Transverse colon (tissue), 3 donors: ENCODE measurements around the gene AOPEP.

ENCODE experiments used
- EP300 ChIP-seq: sonication (generic); formaldehyde crosslinking; IDR thresholded peaks from one replicate; pipeline ENCODE4 v1.6.1; 2017; ENCODE audit warnings: antibody characterized with exemption, low read depth
- POLR2A ChIP-seq: fragments of 450-650 bp; IDR thresholded peaks from one replicate; pipeline ENCODE4 v1.6.1; 2016; ENCODE audit warnings: antibody characterized with exemption, mild to moderate bottlenecking, moderate library complexity
- TF ChIP-seq, protein P1 (sequence below), 5 experiments: fragments of 200-600 bp in 3 of 5; fragments of 450-650 bp in 2 of 5; sonication (generic) in 3 of 5; IDR thresholded peaks; 1 replicate in 2 of 5; 2 replicates in 3 of 5; pipeline ENCODE4 v1.5.1; 2016 to 2017; ENCODE audit warnings: antibody characterized with exemption in 5 of 5, inconsistent platforms in 3 of 5, mild to moderate bottlenecking in 2 of 5, moderate library complexity in 1 of 5

DNA sequence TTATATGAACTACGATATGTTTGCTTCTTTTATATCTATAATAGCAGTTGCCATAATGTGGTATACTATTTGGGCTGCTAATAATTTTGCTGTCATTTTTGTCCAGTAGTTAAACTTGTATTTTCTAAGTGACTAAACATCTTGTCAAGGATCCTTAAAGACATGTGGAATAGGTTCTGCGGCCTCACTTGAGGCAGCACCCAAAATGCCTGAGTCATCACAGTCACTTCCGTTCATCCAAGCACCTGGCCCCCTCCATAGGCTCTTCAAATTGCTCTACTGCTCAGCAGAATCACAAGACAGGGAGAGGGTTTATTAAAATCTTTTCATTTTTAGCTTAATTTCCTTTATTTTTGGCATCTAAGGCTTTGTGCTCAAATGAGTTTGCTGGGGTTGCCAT lies 259.1 kb downstream of the AOPEP start:
- TF ChIP-seq, protein P1, sequence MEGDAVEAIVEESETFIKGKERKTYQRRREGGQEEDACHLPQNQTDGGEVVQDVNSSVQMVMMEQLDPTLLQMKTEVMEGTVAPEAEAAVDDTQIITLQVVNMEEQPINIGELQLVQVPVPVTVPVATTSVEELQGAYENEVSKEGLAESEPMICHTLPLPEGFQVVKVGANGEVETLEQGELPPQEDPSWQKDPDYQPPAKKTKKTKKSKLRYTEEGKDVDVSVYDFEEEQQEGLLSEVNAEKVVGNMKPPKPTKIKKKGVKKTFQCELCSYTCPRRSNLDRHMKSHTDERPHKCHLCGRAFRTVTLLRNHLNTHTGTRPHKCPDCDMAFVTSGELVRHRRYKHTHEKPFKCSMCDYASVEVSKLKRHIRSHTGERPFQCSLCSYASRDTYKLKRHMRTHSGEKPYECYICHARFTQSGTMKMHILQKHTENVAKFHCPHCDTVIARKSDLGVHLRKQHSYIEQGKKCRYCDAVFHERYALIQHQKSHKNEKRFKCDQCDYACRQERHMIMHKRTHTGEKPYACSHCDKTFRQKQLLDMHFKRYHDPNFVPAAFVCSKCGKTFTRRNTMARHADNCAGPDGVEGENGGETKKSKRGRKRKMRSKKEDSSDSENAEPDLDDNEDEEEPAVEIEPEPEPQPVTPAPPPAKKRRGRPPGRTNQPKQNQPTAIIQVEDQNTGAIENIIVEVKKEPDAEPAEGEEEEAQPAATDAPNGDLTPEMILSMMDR (IDR thresholded peaks at IDR 0.05), result no peak
- TF ChIP-seq POLR2A (no peak), EP300 (no peak)
